Activated naive CD8-positive, alpha-beta T cell treated with anti-CD3 and anti-CD28 coated beads for 36 hours (primary cell): ENCODE measurements around the gene SIGLEC7. TPM values are rescaled to one million over a fixed set of nuclear protein-coding genes. Genes with fewer than 3 reads are reported as not detected.

Experiments
- DNase-seq: peaks from one replicate; pipeline ENCODE4 v3.0.0; 2021
- H3K27ac Mint-ChIP-seq: one replicate; pipeline ENCODE4 v1.8.0; 2022; ENCODE audit warnings: mild to moderate bottlenecking, moderate library complexity, mixed read lengths
- H3K27me3 Mint-ChIP-seq: one replicate; pipeline ENCODE4 v1.8.0; 2022; ENCODE audit warnings: mild to moderate bottlenecking, mixed read lengths
- H3K36me3 Mint-ChIP-seq: one replicate; pipeline ENCODE4 v1.8.0; 2021; ENCODE audit warnings: mild to moderate bottlenecking, mixed read lengths
- H3K4me1 Mint-ChIP-seq: one replicate; pipeline ENCODE4 v1.8.0; 2021; ENCODE audit warnings: mixed read lengths
- H3K4me3 Mint-ChIP-seq: one replicate; pipeline ENCODE4 v1.8.0; 2022; ENCODE audit warnings: mild to moderate bottlenecking, moderate library complexity, mixed read lengths
- H3K9me3 Mint-ChIP-seq: one replicate; pipeline ENCODE4 v1.8.0; 2022; ENCODE audit warnings: mixed read lengths
- total RNA-seq, 2 experiments: library from RNA; stranded (reverse); gene quantifications; one replicate each; pipeline ENCODE4 v1.2.3, GENCODE V29; 2021

Gene SIGLEC7
- total RNA-seq, 2 experiments from 2014 or later: not detected

DNA sequence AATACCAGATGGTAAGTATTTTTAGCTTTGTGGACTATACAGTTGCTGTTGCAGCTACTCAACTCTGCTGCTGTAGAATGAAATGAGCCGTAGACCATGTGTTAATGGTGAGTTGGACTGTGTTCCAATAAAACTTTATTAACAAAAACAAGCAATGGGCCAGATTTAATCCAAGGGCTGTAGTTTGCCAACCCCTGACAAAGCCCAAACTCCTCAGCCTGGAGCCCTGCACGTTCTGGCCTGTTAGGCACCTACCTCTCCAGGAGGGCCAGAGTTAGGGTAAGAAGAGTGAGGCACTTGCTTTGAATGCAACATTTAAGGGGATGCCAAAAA, 46.1 kb downstream of the SIGLEC7 start:
- no peak for DNase-seq
- no peak overlapping the region for H3K4me3 Mint-ChIP-seq
- H3K9me3 Mint-ChIP-seq: no peaks in the 10 kb centered on the region
- H3K36me3 Mint-ChIP-seq: no peaks in the 10 kb centered on the region
- no peak overlapping the region for H3K27ac Mint-ChIP-seq
- H3K4me1 Mint-ChIP-seq: no peaks in the 10 kb centered on the region
- peaks cover 21% of the 10 kb centered on the region for H3K27me3 Mint-ChIP-seq

DNA sequence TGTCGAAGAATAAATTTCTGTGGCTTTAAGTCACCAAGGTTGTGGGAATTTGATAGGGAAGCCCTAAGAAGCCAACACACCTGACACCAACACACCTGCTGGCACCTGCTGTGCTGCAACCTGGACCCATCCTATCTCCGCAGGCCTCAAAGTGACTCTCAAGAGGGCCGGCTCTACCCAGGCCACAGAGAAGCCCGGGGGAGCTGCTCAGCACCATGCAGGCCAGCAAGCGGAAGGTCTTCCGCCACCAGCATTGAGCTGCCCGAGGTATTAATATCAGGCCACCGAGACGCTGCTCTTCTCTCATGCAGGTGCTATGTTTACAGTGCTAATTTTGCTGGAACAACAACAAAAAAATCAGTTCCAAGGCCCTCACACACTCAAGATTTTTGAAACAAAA, 50.6 kb downstream of the SIGLEC7 start:
- H3K9me3 Mint-ChIP-seq: no peaks in the 10 kb centered on the region
- no peak for DNase-seq
- peaks cover 4% of the 10 kb centered on the region for H3K4me1 Mint-ChIP-seq
- no peaks in the 10 kb centered on the region for H3K36me3 Mint-ChIP-seq
- no peak overlapping the region for H3K4me3 Mint-ChIP-seq
- no peak overlapping the region for H3K27ac Mint-ChIP-seq
- H3K27me3 Mint-ChIP-seq: peaks cover 4% of the 10 kb centered on the region

- Mint-ChIP-seq H3K9me3 (no peaks in the 10 kb centered on the region), H3K27ac (no peak overlapping the region), H3K4me3 (no peak overlapping the region), H3K4me1 (peaks cover 4% of the 10 kb centered on the region), H3K27me3 (peaks cover 4% of the 10 kb centered on the region), H3K36me3 (no peaks in the 10 kb centered on the region)
- no peak for DNase-seq
Measured at GRCh38 chr19:51194527-51195315, 52.6 kb downstream of the SIGLEC7 start.

DNA sequence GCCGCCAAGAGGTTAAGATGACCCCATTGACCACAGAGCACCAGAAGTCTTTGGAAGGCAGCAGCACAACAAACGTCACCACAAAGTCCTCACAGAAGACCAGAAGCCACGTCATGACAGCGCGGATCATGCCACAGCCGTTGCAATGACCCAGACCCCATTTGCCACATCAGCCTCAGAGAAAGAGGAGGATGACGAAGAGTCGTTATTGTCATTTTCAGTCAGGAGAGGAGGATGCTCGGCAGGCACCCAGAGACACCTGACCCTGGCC, 53.1 kb downstream of the SIGLEC7 start:
- peaks cover 4% of the 10 kb centered on the region for H3K4me1 Mint-ChIP-seq
- H3K4me3 Mint-ChIP-seq: no peak overlapping the region
- no peaks in the 10 kb centered on the region for H3K36me3 Mint-ChIP-seq
- peaks cover 7% of the 10 kb centered on the region for H3K27me3 Mint-ChIP-seq
- H3K27ac Mint-ChIP-seq: no peak overlapping the region
- no peak for DNase-seq
- H3K9me3 Mint-ChIP-seq: no peaks in the 10 kb centered on the region

DNA sequence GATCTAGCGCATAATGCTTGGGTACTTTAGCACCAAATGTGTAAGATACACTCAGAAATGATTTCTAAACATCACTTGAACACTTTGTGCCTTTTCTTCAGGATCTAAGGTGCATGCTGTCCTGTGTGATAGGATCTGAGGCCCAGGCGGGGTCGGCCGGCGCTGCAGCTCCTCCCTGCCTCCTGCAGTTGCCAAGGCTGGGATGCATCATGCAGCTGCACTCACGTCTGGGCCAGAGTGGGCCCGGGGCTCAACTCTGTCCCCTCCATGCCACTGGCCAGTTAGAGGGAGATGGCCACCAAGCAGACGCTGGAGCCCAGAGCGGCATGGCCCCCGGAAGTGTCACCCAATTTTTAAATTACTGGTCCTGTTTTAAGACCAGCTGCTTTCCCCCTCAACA, 53.5 kb downstream of the SIGLEC7 start:
- Mint-ChIP-seq H3K9me3 (no peaks in the 10 kb centered on the region), H3K27ac (no peak overlapping the region), H3K27me3 (peaks cover 11% of the 10 kb centered on the region), H3K4me1 (peaks cover 4% of the 10 kb centered on the region), H3K36me3 (no peaks in the 10 kb centered on the region), H3K4me3 (no peak overlapping the region)
- no peak for DNase-seq

GRCh38 chr19:51196181-51196580, 54.1 kb downstream of the SIGLEC7 start:
- no peak for DNase-seq

GRCh38 chr19:51198641-51199040, 56.5 kb downstream of the SIGLEC7 start:
- DNase-seq: no peak
- peaks cover 29% of the 10 kb centered on the region for H3K27me3 Mint-ChIP-seq
- H3K9me3 Mint-ChIP-seq: no peaks in the 10 kb centered on the region
- H3K4me3 Mint-ChIP-seq: no peak overlapping the region
- H3K36me3 Mint-ChIP-seq: no peaks in the 10 kb centered on the region
- no peak overlapping the region for H3K27ac Mint-ChIP-seq
- peaks cover 4% of the 10 kb centered on the region for H3K4me1 Mint-ChIP-seq

More at GRCh38 chr19:51196181-51196580, 54.1 kb downstream of the SIGLEC7 start:
- Mint-ChIP-seq H3K4me1 (peaks cover 4% of the 10 kb centered on the region), H3K9me3 (no peaks in the 10 kb centered on the region), H3K27ac (no peak overlapping the region), H3K27me3 (peaks cover 17% of the 10 kb centered on the region), H3K4me3 (no peak overlapping the region), H3K36me3 (no peaks in the 10 kb centered on the region)

GRCh38 chr19:51200071-51200666, 58.1 kb downstream of the SIGLEC7 start:
- no peaks in the 10 kb centered on the region for H3K9me3 Mint-ChIP-seq
- peaks cover 41% of the 10 kb centered on the region for H3K27me3 Mint-ChIP-seq
- H3K4me3 Mint-ChIP-seq: no peak overlapping the region
- no peaks in the 10 kb centered on the region for H3K4me1 Mint-ChIP-seq
- H3K27ac Mint-ChIP-seq: no peak overlapping the region
- H3K36me3 Mint-ChIP-seq: no peaks in the 10 kb centered on the region
- DNase-seq: no peak

DNA sequence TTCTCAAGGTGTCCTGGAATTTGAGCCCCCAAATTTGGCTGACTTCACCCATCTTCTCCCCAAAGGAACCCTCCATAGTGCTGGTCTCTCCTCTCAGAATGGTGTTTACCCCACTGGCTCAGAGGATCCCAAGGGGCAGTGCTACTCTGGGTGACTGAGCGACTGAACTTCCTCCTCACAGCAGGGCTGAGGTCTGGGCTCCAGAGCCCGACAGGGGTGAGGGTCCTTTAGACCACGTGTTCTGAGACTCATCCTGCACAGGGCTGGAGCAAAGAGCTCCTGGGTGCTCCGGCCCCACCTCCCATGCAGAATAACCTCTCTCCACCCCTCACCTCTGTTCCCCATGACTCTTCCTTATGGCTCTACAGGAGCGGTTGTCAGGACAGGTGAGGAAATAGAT, 59.6 kb downstream of the SIGLEC7 start:
- DNase-seq: no peak
- Mint-ChIP-seq H3K36me3 (no peaks in the 10 kb centered on the region), H3K27ac (no peak overlapping the region), H3K4me1 (no peaks in the 10 kb centered on the region), H3K9me3 (no peaks in the 10 kb centered on the region), H3K27me3 (peaks cover 44% of the 10 kb centered on the region), H3K4me3 (no peak overlapping the region)

Other genes with a start within 250 kb of the SIGLEC7 start
- gene KLK4, start 230.9 kb upstream of the SIGLEC7 start, total RNA-seq: not detected
- not detected for gene KLK5, start 189.3 kb upstream of the SIGLEC7 start, total RNA-seq
- gene KLK6, start 172.7 kb upstream of the SIGLEC7 start, total RNA-seq: not detected
- gene KLK7, start 158.4 kb upstream of the SIGLEC7 start, total RNA-seq: not detected
- gene KLK8, start 140.7 kb upstream of the SIGLEC7 start, total RNA-seq: not detected
- gene KLK10, start 122.6 kb upstream of the SIGLEC7 start, total RNA-seq: not detected
- gene KLK11, start 115.7 kb upstream of the SIGLEC7 start, total RNA-seq: not detected
- not detected for gene KLK12, start 107.3 kb upstream of the SIGLEC7 start, total RNA-seq
- not detected for gene KLK13, start 77.2 kb upstream of the SIGLEC7 start, total RNA-seq
- under 1 TPM; 0.30 to 0.31 TPM for gene KLK14, start 59.4 kb upstream of the SIGLEC7 start, total RNA-seq
- gene CTU1, start 33.9 kb upstream of the SIGLEC7 start, total RNA-seq: 10 to 100 TPM; 10.9 to 11.4 TPM
- gene SIGLEC9, start 17.4 kb upstream of the SIGLEC7 start, total RNA-seq: 1 to 10 TPM; 1.3 to 1.6 TPM
- under 1 TPM; 0.24 to 0.62 TPM for gene CD33, start 82.8 kb downstream of the SIGLEC7 start, total RNA-seq
- gene SIGLECL1, start 108.8 kb downstream of the SIGLEC7 start, total RNA-seq: not detected
- under 1 TPM; 0.12 to 0.18 TPM for gene IGLON5, start 169.3 kb downstream of the SIGLEC7 start, total RNA-seq
- 1 to 10 TPM; 1.3 to 1.6 TPM for gene VSIG10L, start 199.8 kb downstream of the SIGLEC7 start, total RNA-seq
- gene ETFB, start 224.1 kb downstream of the SIGLEC7 start, total RNA-seq: 100 to 1,000 TPM; 115 to 130 TPM
- 1 to 10 TPM; 2.0 to 3.8 TPM for gene CLDND2, start 226.7 kb downstream of the SIGLEC7 start, total RNA-seq
- gene NKG7, start 230.4 kb downstream of the SIGLEC7 start, total RNA-seq: 10 to 100 TPM; 85.3 to 91.9 TPM
- gene LIM2, start 245.7 kb downstream of the SIGLEC7 start, total RNA-seq: not detected
- under 1 TPM in 1 of 2 experiments, not detected in 1; 0.39 TPM for gene C19orf84, start 248.3 kb downstream of the SIGLEC7 start, total RNA-seq